H1 (cell line): Measurements from ENCODE around the gene PARD3. TPM values are rescaled to one million over a fixed set of nuclear protein-coding genes. Genes with fewer than 3 reads are reported as not detected.

Experiments used
- E2F6 ChIP-seq: IDR thresholded peaks from 2 replicates; pipeline ENCODE4 v1.6.1; 2012; ENCODE audit warnings: inconsistent platforms
- TAF7 ChIP-seq: optimal IDR thresholded peaks from 2 replicates; pipeline ENCODE3; 2011; ENCODE audit warnings: low read depth, mild to moderate bottlenecking, inconsistent platforms, low read length, moderate library complexity, borderline replicate concordance
- polyA plus RNA-seq, 7 experiments: library from polyadenylated mRNA; depleted of rRNA in 3 of 7; stranded (reverse) in 5 of 7; unstranded in 2 of 7; fragments of >200 nt in 5 of 7; fragments of 200-250 nt in 2 of 7; gene quantifications; 1 replicate in 5 of 7; 2 replicates in 1 of 7; 4 replicates in 1 of 7; pipeline versions ENCODE4 v1.2.1 to v1.2.3, GENCODE V29; 2011 to 2013; ENCODE audit warnings: missing spikeins in 2 of 7, mixed read lengths in 2 of 7
- total RNA-seq: library from RNA; stranded (reverse); fragmentation: NEBNext Ultra II Directional; extraction: Animal tissue kit (Norgen Biotek cat#: 25700); gene quantifications from 2 replicates; pipeline ENCODE4 v1.2.1, GENCODE V29; 2021
- TF ChIP-seq, protein P1 (sequence below): fragments of 300-600 bp; sonication (generic); IDR thresholded peaks from 2 replicates; pipeline ENCODE4 v1.7.1; 2012; ENCODE audit warnings: low read length, moderate library complexity, mild to moderate bottlenecking, inconsistent platforms; ENCODE audit not compliant: insufficient replicate concordance

Gene PARD3
- total and polyA plus RNA-seq, 2 of the 8 experiments (the other 6 are each of a cell fraction or from before 2014, with no cell fraction given) = 19.7 to 49.1 TPM

DNA sequence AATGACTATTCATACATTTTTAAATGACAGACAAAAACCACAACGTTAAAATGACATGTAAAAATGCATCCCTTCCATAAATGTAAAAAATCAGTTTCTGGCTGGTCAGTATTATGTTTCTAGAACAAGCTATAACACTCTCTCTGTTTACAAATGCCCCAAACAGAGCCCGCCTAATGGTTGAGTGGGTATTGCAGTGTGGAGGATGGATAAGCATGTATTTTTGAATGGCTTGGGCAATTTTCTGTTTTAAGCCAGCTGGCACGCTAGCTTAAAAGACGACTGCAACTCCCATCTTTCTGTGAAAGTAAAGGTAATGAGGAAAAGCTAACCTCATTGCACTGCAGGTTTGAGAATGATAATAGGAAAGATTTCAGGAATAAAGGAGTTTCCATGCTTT is 430.7 kb downstream of the PARD3 start (continued):
- TF ChIP-seq, protein P1, sequence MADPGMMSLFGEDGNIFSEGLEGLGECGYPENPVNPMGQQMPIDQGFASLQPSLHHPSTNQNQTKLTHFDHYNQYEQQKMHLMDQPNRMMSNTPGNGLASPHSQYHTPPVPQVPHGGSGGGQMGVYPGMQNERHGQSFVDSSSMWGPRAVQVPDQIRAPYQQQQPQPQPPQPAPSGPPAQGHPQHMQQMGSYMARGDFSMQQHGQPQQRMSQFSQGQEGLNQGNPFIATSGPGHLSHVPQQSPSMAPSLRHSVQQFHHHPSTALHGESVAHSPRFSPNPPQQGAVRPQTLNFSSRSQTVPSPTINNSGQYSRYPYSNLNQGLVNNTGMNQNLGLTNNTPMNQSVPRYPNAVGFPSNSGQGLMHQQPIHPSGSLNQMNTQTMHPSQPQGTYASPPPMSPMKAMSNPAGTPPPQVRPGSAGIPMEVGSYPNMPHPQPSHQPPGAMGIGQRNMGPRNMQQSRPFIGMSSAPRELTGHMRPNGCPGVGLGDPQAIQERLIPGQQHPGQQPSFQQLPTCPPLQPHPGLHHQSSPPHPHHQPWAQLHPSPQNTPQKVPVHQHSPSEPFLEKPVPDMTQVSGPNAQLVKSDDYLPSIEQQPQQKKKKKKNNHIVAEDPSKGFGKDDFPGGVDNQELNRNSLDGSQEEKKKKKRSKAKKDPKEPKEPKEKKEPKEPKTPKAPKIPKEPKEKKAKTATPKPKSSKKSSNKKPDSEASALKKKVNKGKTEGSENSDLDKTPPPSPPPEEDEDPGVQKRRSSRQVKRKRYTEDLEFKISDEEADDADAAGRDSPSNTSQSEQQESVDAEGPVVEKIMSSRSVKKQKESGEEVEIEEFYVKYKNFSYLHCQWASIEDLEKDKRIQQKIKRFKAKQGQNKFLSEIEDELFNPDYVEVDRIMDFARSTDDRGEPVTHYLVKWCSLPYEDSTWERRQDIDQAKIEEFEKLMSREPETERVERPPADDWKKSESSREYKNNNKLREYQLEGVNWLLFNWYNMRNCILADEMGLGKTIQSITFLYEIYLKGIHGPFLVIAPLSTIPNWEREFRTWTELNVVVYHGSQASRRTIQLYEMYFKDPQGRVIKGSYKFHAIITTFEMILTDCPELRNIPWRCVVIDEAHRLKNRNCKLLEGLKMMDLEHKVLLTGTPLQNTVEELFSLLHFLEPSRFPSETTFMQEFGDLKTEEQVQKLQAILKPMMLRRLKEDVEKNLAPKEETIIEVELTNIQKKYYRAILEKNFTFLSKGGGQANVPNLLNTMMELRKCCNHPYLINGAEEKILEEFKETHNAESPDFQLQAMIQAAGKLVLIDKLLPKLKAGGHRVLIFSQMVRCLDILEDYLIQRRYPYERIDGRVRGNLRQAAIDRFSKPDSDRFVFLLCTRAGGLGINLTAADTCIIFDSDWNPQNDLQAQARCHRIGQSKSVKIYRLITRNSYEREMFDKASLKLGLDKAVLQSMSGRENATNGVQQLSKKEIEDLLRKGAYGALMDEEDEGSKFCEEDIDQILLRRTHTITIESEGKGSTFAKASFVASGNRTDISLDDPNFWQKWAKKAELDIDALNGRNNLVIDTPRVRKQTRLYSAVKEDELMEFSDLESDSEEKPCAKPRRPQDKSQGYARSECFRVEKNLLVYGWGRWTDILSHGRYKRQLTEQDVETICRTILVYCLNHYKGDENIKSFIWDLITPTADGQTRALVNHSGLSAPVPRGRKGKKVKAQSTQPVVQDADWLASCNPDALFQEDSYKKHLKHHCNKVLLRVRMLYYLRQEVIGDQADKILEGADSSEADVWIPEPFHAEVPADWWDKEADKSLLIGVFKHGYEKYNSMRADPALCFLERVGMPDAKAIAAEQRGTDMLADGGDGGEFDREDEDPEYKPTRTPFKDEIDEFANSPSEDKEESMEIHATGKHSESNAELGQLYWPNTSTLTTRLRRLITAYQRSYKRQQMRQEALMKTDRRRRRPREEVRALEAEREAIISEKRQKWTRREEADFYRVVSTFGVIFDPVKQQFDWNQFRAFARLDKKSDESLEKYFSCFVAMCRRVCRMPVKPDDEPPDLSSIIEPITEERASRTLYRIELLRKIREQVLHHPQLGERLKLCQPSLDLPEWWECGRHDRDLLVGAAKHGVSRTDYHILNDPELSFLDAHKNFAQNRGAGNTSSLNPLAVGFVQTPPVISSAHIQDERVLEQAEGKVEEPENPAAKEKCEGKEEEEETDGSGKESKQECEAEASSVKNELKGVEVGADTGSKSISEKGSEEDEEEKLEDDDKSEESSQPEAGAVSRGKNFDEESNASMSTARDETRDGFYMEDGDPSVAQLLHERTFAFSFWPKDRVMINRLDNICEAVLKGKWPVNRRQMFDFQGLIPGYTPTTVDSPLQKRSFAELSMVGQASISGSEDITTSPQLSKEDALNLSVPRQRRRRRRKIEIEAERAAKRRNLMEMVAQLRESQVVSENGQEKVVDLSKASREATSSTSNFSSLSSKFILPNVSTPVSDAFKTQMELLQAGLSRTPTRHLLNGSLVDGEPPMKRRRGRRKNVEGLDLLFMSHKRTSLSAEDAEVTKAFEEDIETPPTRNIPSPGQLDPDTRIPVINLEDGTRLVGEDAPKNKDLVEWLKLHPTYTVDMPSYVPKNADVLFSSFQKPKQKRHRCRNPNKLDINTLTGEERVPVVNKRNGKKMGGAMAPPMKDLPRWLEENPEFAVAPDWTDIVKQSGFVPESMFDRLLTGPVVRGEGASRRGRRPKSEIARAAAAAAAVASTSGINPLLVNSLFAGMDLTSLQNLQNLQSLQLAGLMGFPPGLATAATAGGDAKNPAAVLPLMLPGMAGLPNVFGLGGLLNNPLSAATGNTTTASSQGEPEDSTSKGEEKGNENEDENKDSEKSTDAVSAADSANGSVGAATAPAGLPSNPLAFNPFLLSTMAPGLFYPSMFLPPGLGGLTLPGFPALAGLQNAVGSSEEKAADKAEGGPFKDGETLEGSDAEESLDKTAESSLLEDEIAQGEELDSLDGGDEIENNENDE = no peak
- TF ChIP-seq E2F6 = no peak
- no peak for TF ChIP-seq TAF7
- TF ChIP-seq, all 59 proteins: peak for 0
